GM19351 (cell line): ENCODE data around the gene SUCLG2.

ENCODE experiments used
- ATAC-seq: cut with Tn5 transposase; IDR thresholded peaks from one replicate; pipeline ENCODE4 v1.9.1; 2021; ENCODE audit warnings: mild to moderate bottlenecking, moderate library complexity; ENCODE audit not compliant: unreplicated experiment

SUCLG2 gene

DNA sequence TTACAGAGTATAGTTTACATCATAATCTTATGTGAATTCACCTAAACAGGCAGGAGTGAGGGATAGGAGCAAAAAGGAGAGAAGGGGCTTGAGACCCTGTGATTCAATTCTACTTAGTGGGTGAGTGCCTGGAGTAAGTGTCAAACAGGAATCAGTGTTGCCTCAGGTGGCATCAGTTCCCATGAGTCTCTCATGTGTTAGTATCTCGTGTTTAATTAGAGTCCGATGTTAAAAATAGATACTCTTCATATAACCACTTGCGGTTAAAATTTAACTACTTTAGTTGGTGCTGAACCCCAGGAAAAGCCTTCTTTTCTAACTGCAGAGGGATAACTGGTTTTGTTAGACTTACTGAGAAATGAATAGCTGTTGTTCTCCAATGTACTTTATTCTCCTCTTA, 251.5 kb downstream of the SUCLG2 start:
- ATAC-seq, result no peak

DNA sequence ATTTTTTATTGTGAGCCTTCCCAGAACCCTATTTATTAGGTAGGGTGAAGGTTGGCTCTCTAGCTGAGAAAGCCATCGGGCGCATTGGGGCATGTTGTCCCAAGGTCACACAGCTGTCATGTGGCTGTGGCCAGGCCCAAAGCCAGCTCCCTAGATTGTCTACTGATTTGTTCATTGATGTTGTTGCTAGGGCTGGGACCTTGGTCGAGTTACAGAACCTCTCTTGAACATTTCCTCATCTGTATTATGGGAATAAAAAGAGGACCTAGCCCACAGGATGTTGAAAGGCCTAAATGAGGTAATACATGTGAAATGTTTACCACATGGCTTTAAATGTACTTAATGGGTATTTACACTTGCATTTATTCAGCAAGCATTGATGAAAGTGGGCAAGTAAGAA, 252.5 kb downstream of the SUCLG2 start:
- no peak for ATAC-seq

DNA sequence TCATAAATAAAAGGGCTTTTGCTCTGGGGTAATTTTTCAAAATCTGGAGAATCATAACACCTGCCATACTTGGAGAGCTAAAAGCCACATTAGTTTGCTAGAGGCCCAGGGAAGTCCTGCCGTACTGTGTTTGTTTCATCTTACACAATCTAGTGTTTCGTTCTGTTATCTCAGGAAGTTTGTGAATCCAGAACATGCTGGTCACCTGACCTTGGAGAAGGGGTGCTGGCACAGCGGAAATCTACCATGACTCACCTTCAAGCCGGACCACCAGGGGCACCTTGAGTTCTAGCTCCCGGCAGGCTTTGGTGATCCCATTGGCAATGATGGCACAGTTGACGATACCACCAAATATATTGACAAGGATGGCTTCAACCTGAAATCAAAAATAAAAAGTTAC, 253.9 kb downstream of the SUCLG2 start:
- ATAC-seq, result no peak

DNA sequence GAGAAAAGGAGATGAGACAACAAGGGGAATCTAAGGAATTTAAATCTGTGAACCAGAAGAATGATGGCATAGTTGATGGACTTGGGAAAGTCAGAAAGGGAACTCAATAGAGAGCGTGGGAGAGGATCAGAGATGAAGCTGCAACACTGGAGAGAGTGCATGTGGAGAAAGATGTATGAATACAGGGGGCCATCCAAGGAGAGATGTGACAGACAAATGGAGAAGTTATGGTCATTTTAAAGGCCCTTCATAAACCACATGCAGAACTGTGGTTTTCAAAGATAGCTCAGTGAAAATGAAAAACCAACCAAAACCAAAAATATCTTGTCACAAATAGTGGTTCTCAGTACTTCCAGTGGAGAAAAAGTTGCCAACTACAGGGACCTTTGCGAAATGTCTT, 265.2 kb downstream of the SUCLG2 start:
- ATAC-seq, result peak; percentile 89

DNA sequence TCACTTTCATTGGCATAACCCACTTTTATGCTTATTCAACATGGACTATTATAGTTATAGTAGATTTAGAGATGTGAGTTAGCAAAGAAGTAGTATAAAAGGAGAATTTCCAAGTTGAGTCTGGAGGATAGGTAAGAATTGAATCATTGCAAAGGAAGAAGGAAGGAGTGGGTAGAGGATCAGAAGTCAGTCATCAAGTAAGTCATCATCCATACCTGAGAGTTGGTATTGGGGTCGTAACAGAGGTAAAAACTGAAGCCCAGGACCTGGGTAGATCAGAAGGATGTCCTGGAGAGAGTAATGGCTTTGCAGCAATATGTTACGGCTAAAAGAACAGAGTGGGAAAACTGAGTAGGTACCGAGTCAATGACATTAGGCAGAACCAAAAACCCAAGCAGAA, 265.7 kb downstream of the SUCLG2 start:
- no peak for ATAC-seq

DNA sequence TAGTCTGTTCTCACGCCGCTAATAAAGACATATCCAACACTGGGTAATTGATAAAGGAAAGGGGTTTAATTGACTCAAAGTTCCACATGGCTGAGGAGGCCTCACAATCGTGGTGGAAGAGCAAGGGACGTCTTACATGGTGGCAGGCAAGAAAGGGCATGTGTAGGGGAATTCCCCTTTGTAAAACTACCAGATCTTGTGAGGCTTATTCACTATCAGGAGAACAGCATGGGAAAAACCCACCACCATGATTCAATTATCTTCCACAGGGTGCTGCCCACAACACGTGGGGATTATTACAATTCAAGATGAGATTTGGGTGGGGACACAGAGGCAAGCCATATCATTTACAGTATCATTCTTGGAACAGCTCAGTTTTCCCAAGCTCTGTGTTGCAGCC, 268.0 kb downstream of the SUCLG2 start:
- no peak for ATAC-seq

DNA sequence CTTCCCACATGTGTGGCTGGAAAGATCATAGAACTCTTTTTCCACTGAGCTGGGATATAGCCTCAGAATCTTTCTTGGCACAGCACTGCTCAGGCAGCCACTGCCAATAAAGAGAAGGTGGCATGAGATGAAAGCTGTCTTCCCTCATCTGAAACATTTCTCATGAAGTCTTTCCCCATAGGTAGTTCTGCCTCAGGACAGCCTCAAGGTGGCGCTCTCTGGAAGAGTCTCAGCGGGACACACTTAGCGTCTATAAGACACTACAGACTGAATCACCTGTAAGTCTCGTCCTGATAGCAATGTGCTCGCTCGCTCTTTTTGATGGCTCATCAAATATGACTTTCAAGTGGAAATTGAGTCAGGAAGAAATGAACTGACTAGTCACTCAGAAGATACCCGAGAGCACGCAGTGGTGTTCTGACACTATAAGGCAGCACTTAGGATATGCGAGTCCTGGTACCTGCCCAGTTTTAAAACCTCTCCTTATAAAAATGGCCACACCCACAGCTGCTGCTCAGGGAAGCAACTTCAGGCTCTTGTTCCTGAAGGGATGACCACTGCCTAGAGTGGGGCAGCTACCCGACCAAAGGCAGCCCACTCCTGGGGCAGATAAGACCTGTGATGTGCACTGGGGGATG, 269.5 kb downstream of the SUCLG2 start:
- ATAC-seq, result peak; percentile 23

DNA sequence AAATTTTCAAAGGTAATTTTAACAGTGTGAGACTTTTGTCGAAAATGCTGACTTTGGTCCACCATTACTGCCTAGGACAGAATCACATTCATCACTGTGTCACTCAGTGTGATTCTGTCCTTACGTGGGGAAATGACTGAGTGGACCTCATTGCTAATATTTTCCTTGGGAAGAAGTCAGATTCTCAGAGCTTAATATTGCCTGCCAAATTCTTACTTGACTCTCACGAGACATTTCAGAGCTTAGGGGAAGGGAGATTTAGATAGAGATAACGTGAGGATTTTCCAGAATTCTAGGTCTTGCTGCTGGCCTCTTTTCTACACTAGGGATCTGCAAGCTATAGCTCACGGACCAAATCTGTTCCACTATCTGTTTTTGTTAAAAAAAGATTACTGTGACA, 270.4 kb downstream of the SUCLG2 start:
- no peak for ATAC-seq

DNA sequence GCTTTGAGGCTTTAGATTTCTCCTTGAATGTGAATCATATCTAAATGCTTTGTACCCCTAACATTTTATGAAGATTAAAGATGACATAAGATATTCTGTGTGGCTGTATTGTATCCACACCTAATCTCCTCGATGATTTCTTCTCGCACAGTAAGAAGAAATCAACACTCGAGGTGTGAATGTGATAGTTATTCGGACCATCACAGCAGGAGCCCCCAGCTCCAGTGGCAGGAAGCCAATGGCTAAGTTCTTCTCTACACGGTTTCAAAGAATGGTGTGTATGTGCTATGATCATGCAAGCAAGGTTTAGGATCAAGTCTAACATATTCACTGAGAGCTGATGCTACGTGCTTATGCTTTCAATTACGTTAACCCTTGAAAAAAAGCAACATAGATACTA, 271.0 kb downstream of the SUCLG2 start:
- no peak for ATAC-seq

DNA sequence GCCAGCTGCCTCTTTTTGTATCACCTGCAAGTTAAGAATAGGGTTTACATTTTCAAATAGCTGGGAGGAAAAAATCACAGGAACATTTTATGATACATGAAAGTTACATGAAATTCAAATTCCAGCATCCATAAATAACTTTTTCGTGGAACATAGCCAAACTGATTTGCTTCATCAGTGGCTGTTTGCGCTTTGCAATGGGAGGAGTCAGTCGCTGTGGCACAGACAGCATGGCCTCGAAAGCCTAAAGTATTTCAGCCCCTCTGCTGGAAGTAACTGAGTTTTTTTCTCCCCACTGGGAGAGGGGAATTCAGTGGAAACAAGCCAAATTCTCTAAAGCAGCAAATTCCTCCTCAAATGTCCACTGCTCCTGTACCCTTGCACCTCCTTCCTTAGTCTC, 271.9 kb downstream of the SUCLG2 start:
- ATAC-seq, result no peak

DNA sequence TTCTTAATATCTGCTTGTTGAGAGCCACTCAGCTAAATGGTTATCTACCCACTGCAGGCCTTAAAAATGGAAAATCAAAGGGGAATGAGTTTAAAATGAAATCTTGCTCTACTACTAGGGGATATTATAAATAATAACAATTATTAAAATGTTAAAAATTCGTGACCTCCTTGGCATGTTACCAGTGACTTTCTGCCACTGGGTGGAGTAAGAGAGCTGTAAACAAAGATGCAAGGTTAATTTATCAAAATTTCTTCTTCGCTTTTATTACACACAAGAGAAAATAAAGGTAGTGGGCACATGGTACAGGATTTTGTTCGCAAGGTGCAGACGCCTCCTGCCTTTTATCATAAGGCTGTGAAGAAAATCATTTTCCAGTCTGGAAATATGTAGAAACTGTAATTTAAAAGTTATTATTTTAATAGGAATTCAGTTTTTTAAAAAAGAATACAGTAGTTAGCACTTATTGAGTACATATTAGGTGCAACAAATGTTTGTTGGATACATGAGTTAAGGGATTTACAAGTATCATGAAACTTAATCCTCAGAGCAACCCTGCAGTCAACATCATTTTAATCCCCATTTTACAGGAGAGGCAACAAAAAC, 272.6 kb downstream of the SUCLG2 start:
- ATAC-seq, result no peak

DNA sequence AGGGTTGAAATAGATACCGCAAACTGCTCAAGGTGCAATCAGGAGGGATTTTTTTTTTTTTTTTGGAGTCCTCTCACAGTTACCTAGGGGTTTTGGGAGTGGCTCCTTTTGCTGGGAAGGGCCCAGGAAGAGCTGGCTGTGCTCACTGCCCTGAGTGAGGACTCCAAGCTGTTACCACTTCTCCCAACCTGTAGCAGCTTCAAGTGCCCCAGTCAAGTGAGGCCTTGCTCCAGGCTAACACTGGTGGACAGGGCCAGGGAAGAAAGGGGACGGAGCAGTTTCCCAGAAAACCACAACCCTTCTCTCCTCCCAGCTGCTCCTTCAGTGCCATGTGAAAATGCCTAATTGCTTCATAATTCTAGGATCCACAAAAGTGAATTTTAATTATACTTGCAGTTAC, 274.3 kb downstream of the SUCLG2 start:
- ATAC-seq, result no peak

DNA sequence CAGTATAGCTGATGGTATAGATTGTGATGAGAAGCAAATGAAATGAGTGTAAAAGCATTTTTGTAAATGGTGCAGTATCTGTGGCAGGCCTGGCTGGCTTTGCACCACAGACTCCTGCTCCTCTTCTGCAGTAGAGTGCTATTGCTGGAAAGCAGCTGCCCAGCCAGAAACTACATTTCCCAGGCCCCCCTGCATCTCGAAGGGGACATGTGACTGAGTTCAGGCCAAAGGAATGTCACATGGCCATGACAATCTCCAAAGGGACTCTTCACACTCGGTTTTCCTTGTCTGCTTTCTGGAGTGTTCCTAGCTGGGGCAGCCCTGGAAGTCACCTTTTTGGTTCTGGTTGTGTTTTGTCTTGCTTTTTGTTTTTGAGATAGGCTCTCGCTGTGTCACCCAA, 277.1 kb downstream of the SUCLG2 start:
- no peak for ATAC-seq

DNA sequence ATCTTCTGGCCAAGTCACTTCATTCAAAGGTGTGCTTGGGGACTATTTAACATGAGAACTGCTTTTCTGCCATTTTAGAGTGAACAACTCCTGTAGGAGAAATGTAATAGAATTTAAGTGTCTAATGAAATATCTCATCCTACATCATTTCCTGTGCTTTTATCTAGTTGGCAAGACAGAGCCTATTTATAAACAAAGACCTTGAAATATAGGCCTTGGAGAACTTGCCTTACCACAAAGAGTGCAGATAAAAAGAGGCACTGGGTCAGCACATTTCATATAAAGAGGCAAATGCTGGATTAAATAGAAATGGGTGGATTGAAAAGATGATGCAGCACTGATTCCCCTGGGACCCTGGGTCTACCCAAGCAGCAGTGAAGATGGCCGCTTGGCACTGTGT, 278.0 kb downstream of the SUCLG2 start:
- ATAC-seq, result no peak

DNA sequence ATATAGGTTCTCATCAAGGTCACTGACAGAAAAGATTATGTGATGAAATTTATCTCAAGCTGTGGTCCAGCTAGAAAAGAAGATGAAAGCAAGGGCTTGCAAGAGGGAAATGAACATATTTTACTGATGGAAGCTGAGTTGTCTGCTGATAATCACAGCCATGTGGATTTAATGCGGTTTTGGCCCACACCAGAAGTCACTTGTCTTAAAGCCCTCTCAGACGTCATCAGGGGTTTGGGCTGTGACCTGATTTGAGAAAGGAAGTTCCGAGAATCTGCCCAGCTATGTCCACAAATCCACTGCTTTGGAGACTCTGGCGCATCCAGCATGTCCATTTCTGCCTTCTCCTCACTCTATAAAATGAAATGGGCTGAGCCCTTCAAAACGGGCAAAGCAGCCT, 278.4 kb downstream of the SUCLG2 start:
- no peak for ATAC-seq

DNA sequence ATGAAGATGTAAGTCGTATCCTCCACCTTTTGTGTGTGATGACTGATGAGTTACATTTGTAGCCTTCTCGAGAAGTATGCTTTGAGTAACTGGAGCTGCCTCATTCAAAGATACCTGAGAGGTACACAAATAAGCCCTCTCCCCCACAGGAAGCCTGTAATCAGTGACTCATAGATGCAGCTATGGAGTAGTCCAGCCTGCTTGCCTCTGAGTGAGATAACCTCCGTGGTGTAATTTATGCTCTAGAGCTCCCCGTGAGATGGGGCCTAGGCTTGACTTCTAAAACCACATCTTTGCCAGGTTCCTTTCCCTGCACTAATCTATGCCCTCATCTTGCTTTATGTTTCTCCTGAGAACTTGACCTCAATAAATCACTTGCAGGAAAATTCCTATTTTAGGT, 291.7 kb downstream of the SUCLG2 start:
- no peak for ATAC-seq

DNA sequence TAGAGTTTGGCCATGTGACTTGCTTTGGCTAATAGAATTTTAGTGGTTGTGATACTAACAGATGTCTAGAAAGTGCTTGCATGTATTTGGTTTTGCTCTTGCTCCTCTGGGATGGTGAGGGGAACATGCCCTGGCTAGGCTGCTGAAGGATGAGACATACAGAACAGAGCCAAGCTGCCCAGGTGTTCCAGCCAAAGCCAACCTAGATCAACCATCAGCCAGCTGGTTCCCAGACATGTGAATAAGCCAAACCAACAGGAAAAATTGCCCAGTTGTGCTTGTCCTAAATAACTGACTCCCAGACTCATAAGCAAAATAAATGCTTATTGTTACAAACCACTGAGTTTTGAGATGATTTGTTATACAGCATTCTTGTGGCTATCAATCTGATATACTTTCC, 292.6 kb downstream of the SUCLG2 start:
- no peak for ATAC-seq

DNA sequence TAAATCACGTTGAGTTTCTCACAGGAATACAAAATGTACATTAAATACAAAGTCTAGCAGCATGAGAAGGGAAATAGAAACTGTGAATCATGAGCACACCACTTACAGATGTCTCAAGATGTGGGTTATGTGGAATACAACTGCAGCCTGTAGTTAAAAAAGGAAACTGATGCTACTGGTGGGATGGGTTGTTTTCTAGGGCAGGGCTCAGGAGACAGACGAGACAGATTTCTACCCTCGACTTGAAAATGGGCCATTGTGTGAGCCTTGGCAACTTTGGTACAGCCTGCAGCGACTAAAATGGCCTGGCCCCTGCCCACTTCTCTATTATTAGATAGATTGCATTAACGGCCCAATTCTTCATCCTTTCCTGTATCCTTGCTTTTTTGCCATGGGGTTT, 293.1 kb downstream of the SUCLG2 start:
- no peak for ATAC-seq

DNA sequence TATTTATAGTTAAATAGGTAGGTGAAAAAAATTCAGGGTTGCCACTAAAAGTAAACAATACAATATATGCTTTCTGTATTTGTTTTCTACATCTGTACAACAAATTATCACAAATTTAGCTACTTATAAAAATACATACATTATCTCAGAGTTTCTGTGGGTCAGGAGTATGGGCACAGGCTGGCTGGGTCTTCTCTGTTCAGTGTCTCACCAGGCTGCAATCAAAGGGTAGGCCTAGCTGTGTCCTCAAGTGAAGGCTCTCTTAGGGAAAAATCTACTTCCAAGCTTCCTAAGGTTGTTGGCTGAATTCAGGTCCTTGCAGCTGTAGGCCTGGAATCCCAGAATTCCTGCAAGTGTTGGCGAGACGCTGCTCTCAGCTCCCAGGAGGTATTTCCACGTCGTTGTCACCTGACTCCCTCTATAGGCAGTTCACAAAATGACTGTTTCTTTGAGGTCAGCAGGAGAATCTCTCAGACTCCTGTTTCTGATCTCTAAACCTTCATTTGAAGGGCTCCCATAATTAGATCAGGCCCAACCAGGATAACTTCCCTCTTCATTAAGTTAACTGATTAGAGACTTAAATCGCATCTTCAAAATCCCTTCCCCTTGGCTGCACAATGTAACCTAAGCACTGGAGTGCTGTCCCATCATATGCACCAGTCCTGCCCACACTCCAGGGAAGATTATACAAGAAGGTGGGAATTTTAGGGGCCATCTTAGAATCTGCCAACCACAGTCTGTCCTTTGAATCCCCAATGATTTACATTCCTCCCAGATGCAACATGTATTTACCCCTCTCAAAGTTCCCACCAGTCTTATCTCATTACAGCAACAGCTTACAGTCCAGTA, 296.6 kb downstream of the SUCLG2 start:
- peak; percentile 86 for ATAC-seq

DNA sequence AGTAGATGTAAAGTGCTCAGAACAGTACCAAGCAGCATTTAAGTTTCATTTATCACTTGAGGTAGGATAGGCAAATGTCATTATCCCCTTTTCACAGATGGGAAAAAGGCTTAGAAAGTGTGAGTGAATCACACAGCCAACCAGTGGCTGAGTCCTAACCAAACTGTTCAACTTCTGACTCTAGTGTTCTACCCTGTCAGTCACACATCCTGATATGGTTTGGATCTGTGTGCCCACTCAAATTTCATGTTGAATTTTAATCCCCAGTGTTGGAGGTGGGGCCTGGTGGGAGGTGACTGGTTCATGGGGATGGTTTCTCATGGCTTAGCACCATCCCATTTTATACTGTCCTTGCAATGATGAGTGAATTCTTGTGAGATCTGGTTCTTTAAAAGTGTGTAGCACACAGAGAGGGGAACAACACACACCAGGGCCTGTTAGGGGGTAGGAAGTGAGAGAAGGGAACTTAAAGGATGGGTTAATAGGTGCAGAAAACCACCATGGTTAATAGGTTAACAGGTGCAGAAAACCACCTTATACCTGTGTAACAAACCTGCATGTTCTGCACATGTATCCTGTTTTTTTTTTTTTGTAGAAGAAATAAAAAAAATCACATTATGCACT, 304.7 kb downstream of the SUCLG2 start:
- peak; percentile 95 for ATAC-seq

DNA sequence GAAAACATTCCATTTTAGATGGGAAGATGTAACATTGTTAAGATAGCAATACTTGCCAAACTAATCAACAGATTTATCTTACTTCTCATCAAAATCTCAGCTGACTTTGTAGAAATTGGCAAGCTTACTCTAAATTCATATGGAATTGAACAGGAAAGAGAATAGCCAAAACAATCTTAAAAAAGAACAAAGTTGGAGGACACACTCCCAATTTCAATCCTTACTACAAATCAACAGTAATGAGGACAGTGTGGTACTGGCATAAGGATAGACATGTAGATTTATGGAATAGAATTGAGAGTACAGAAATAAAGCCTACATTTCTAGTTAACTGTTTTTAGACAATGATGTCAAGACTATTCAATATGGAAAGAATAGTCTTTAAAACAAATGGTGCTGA, 308.3 kb downstream of the SUCLG2 start:
- ATAC-seq, result no peak

DNA sequence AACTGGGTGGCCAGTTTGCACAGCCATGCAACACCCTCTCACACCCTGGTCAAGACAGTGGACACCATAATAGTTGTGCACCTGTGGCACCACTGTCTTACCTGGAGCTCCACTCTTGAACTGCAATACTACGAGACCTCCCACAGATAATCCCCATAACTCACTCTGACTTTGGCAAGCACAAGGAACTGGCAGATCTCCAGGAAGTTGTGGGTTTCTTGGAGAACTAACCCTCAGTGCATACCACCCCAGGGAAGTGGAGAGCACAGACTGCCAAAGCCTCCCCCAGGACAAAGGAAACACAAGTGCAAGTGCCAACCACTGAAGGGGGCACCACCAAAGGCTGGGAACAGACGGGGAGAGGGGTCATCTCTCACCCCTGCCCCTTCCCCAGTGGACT, 318.6 kb downstream of the SUCLG2 start:
- ATAC-seq, result no peak
